AG09309 (cell line): ENCODE results near the gene TMEM171.

Source experiments
- DNase-seq: peaks from one replicate; pipeline ENCODE4 v3.0.0-alpha.2; 2010; ENCODE audit warnings: low read depth
- H3K4me3 ChIP-seq: 2 replicates; pipeline ENCODE4 v1.5.1; 2011; ENCODE audit warnings: mild to moderate bottlenecking, low read depth, low read length, moderate library complexity; ENCODE audit not compliant: control insufficient read depth
- TF ChIP-seq, protein P1 (sequence below): IDR thresholded peaks from 2 replicates; pipeline ENCODE4 v1.5.1; 2011; ENCODE audit warnings: mild to moderate bottlenecking, low read depth, low read length, inconsistent platforms; ENCODE audit not compliant: insufficient read depth, control insufficient read depth; ENCODE audit errors: missing control alignments

Gene TMEM171

GRCh38 chr5:73126957-73127356 lies 6.6 kb downstream of the TMEM171 start:
- DNase-seq, result no peak
- H3K4me3 ChIP-seq, result no peak overlapping the region
- TF ChIP-seq, protein P1, sequence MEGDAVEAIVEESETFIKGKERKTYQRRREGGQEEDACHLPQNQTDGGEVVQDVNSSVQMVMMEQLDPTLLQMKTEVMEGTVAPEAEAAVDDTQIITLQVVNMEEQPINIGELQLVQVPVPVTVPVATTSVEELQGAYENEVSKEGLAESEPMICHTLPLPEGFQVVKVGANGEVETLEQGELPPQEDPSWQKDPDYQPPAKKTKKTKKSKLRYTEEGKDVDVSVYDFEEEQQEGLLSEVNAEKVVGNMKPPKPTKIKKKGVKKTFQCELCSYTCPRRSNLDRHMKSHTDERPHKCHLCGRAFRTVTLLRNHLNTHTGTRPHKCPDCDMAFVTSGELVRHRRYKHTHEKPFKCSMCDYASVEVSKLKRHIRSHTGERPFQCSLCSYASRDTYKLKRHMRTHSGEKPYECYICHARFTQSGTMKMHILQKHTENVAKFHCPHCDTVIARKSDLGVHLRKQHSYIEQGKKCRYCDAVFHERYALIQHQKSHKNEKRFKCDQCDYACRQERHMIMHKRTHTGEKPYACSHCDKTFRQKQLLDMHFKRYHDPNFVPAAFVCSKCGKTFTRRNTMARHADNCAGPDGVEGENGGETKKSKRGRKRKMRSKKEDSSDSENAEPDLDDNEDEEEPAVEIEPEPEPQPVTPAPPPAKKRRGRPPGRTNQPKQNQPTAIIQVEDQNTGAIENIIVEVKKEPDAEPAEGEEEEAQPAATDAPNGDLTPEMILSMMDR, result no peak

DNA sequence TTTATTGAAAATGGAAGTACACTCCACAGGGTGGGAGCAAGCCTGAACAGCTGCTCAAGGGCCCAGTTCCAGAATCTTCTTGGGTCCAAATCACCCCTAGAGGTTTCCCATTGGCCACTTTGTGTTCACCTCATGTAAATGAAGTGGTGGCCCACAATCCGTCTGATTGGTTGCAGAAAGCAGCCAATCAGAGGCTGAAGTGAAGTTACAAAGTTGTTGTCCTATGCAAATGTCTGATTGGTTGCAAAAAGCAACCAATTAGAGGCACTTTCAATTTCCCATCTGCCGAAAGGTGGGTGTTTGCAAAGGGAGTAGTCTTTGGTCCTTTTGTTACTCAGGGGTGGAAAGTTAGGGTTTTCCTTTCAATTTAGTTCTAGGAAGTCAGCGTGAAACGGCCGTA lies 8.8 kb downstream of the TMEM171 start:
- TF ChIP-seq, protein P1, result no peak
- H3K4me3 ChIP-seq, result no peak overlapping the region
- DNase-seq, result no peak

- TF ChIP-seq, protein P1, result no peak
Measured at GRCh38 chr5:73130811-73131210, 10.4 kb downstream of the TMEM171 start.

GRCh38 chr5:73131711-73132425 lies 11.5 kb downstream of the TMEM171 start:
- no peak overlapping the region for H3K4me3 ChIP-seq
- TF ChIP-seq, protein P1, result no peak
- no peak for DNase-seq

More at GRCh38 chr5:73130811-73131210, 10.4 kb downstream of the TMEM171 start:
- H3K4me3 ChIP-seq, result no peak overlapping the region
- DNase-seq, result no peak

GRCh38 chr5:73132759-73133158 lies 12.4 kb downstream of the TMEM171 start:
- no peak overlapping the region for H3K4me3 ChIP-seq
- DNase-seq, result no peak
- TF ChIP-seq, protein P1, result no peak

DNA sequence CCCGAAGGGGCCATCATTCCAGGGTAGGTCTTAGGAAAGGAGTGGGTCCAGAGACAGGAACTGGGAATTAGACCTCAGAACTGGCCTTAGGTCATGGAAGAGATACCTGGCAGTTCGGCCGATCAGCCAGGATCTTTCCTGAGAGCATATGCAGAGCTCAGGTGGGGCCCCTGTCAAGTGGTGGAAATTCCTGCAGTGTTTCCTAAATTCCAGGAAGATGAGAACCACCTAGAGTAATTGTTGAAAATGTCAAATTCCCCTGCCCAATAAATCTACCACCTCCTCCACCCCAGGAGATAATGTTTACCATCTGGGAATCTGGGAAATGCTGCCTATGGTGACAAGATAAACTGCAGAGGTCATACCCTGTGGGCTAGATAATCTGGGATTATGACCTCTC lies 14.6 kb downstream of the TMEM171 start:
- DNase-seq, result no peak
- TF ChIP-seq, protein P1, result no peak
- H3K4me3 ChIP-seq, result no peak overlapping the region
